K562 (cell line): Measurements from ENCODE around the gene GOLGA2. TPM values are rescaled to one million over a fixed set of nuclear protein-coding genes. Genes with fewer than 3 reads are reported as not detected.

Experiments
- GTF2F1 ChIP-seq: IDR thresholded peaks from 2 replicates; pipeline ENCODE4 v1.6.1; 2011; ENCODE audit warnings: low read depth, low read length, improper control_type of control experiment
- HNRNPK ChIP-seq: fragments of 200-400 bp; formaldehyde crosslinking; IDR thresholded peaks from one replicate; pipeline ENCODE4 v1.6.1; 2018; ENCODE audit warnings: mild to moderate bottlenecking, low read depth, low read length; ENCODE audit not compliant: poor library complexity, severe bottlenecking
- KDM4B ChIP-seq, 2 experiments: fragments of 450-650 bp in 1 of 2; sonication (generic) in 1 of 2; IDR thresholded peaks; 2 replicates each; pipeline ENCODE4 v1.6.1; 2016 to 2017; ENCODE audit warnings: borderline replicate concordance in 2 of 2, antibody characterized with exemption in 1 of 2, low read depth in 1 of 2, mild to moderate bottlenecking in 1 of 2
- MYBL2 ChIP-seq, 2 experiments: fragments of 450-650 bp in 1 of 2; sonication (generic) in 1 of 2; formaldehyde crosslinking in 1 of 2; IDR thresholded peaks; 2 replicates each; pipeline versions ENCODE4 v1.6.1 to v1.8.1; 2017 to 2022; ENCODE audit warnings: borderline replicate concordance in 1 of 2, inconsistent platforms in 1 of 2, low read depth in 1 of 2, mild to moderate bottlenecking in 1 of 2, missing genetic modification reagents in 1 of 2, moderate library complexity in 1 of 2
- NR0B1 ChIP-seq: fragments of 450-650 bp; IDR thresholded peaks from one replicate; pipeline ENCODE4 v1.6.1; 2018; ENCODE audit warnings: mild to moderate bottlenecking, moderate library complexity; ENCODE audit not compliant: partially characterized antibody
- PML ChIP-seq: IDR thresholded peaks from 2 replicates; pipeline ENCODE4 v1.6.1; 2012; ENCODE audit warnings: low read length, inconsistent platforms
- POLR2B ChIP-seq: fragments of 450-650 bp; IDR thresholded peaks from 2 replicates; pipeline ENCODE4 v1.6.1; 2018; ENCODE audit warnings: low read depth; ENCODE audit not compliant: partially characterized antibody
- SOX6 ChIP-seq: fragments of 450-650 bp; IDR thresholded peaks from 2 replicates; pipeline ENCODE4 v1.6.1; 2014; ENCODE audit warnings: mild to moderate bottlenecking
- TRIM28 ChIP-seq: fragments of 450-650 bp; IDR thresholded peaks from 2 replicates; pipeline ENCODE4 v1.6.1; 2017
- ZNF253 ChIP-seq: fragments of 250-450 bp; sonication (Bioruptor Pico); conservative IDR thresholded peaks from 2 replicates; pipeline ENCODE4 v1.6.1; 2021; ENCODE audit warnings: mild to moderate bottlenecking
- ZNF280B ChIP-seq: fragments of 250-450 bp; sonication (Bioruptor Pico); IDR thresholded peaks from 2 replicates; pipeline ENCODE4 v1.5.1; 2021; ENCODE audit warnings: mild to moderate bottlenecking
- ZNF324 ChIP-seq: fragments of 250-450 bp; sonication (Bioruptor Pico); IDR thresholded peaks from 2 replicates; pipeline ENCODE4 v1.4.0; 2020; ENCODE audit warnings: mild to moderate bottlenecking
- ZNF408 ChIP-seq: fragments of 250-450 bp; sonication (Bioruptor Pico); IDR thresholded peaks from 2 replicates; pipeline ENCODE4 v1.4.0; 2020; ENCODE audit warnings: low read depth, mild to moderate bottlenecking, moderate library complexity
- ZNF57 ChIP-seq: fragments of 450-650 bp; formaldehyde crosslinking; IDR thresholded peaks from 2 replicates; pipeline ENCODE4 v1.4.0; 2020; ENCODE audit warnings: mild to moderate bottlenecking, moderate library complexity
- ZNF717 ChIP-seq: fragments of 250-450 bp; sonication (Bioruptor Pico); IDR thresholded peaks from 2 replicates; pipeline ENCODE4 v1.5.0; 2021
- ZNF764 ChIP-seq: fragments of 250-450 bp; sonication (Bioruptor Pico); IDR thresholded peaks from 2 replicates; pipeline ENCODE4 v1.4.0; 2020; ENCODE audit warnings: low read depth, mild to moderate bottlenecking, moderate library complexity
- ZSCAN29 ChIP-seq: fragments of 450-650 bp; IDR thresholded peaks from 2 replicates; pipeline ENCODE4 v1.6.1; 2017
- polyA plus RNA-seq, 8 experiments: library from polyadenylated mRNA; depleted of rRNA in 4 of 8; stranded (reverse) in 5 of 8; unstranded in 3 of 8; fragments of >200 nt; fragmentation: Nextera tagmentation in 2 of 8; fragmentation: Illumina TruSeq in 1 of 8; extraction: Ambion mirVana in 2 of 8; extraction: Trizol in 1 of 8; gene quantifications; 2 replicates each; pipeline versions ENCODE4 v1.2.1 to v1.2.3, GENCODE V29; 2011 to 2014; ENCODE audit warnings: inconsistent platforms in 1 of 8, missing spikeins in 1 of 8
- total RNA-seq, 7 experiments: library from RNA; depleted of rRNA in 6 of 7; stranded (reverse); fragments of >200 nt in 6 of 7; fragmentation: Illumina TruSeq in 2 of 7; extraction: Trizol in 2 of 7; gene quantifications; 2 replicates each; pipeline versions ENCODE4 v1.2.1 to v1.2.3, GENCODE V29; 2011 to 2021; ENCODE audit warnings: low replicate concordance in 1 of 7
- TF ChIP-seq, protein P1 (sequence below), 2 experiments: fragments of 450-650 bp in 1 of 2; sonication (generic) in 1 of 2; formaldehyde crosslinking in 1 of 2; IDR thresholded peaks in 1 of 2; conservative IDR thresholded peaks in 1 of 2; 2 replicates each; pipeline versions ENCODE4 v1.6.1 to v1.8.1; 2016 to 2023; ENCODE audit warnings: mild to moderate bottlenecking in 2 of 2, moderate library complexity in 2 of 2, inconsistent platforms in 1 of 2, missing genetic modification reagents in 1 of 2
- TF ChIP-seq, protein P2 (sequence below): fragments of 200-400 bp; formaldehyde crosslinking; IDR thresholded peaks from 2 replicates; pipeline ENCODE4 v1.6.1; 2017; ENCODE audit warnings: mild to moderate bottlenecking, low read depth, low read length, moderate library complexity
- TF ChIP-seq, protein P3 (sequence below): fragments of 250-450 bp; sonication (Bioruptor Pico); IDR thresholded peaks from 2 replicates; pipeline ENCODE4 v1.4.0; 2020; ENCODE audit warnings: borderline replicate concordance

The GOLGA2 gene
- total and polyA plus RNA-seq, 9 of the 15 experiments (the other 6 are each of a cell fraction or from before 2014, with no cell fraction given) = 15.7 to 138 (median 76.0) TPM

GRCh38 chr9:128218518-128219389 is 57.1 kb downstream of the GOLGA2 start (continued):
- TF ChIP-seq KDM4B (IDR thresholded peaks at IDR 0.05; ENCODE audit: borderline replicate concordance in 2 of 2, low read depth in 1 of 2) = no peak
- TF ChIP-seq SOX6 = no peak
- peak; percentile 22 for TF ChIP-seq POLR2B
- TF ChIP-seq, protein P1, sequence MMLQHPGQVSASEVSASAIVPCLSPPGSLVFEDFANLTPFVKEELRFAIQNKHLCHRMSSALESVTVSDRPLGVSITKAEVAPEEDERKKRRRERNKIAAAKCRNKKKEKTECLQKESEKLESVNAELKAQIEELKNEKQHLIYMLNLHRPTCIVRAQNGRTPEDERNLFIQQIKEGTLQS (IDR thresholded peaks at IDR 0.05) = no peak
- TF ChIP-seq, protein P1 (CRISPR knock-in tag; conservative IDR thresholded peaks at IDR 0.05) = no peak; the same call in 1 of the 2 replicates
- TF ChIP-seq ZNF253 (CRISPR knock-in tag) = no peak
- TF ChIP-seq ZSCAN29 = no peak
- TF ChIP-seq NR0B1 = no peak
- no peak for TF ChIP-seq ZNF57 (CRISPR knock-in tag)
- TF ChIP-seq PML = no peak
- no peak for TF ChIP-seq ZNF280B (CRISPR knock-in tag)
- TF ChIP-seq, protein P2, sequence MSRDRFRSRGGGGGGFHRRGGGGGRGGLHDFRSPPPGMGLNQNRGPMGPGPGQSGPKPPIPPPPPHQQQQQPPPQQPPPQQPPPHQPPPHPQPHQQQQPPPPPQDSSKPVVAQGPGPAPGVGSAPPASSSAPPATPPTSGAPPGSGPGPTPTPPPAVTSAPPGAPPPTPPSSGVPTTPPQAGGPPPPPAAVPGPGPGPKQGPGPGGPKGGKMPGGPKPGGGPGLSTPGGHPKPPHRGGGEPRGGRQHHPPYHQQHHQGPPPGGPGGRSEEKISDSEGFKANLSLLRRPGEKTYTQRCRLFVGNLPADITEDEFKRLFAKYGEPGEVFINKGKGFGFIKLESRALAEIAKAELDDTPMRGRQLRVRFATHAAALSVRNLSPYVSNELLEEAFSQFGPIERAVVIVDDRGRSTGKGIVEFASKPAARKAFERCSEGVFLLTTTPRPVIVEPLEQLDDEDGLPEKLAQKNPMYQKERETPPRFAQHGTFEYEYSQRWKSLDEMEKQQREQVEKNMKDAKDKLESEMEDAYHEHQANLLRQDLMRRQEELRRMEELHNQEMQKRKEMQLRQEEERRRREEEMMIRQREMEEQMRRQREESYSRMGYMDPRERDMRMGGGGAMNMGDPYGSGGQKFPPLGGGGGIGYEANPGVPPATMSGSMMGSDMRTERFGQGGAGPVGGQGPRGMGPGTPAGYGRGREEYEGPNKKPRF = no peak
- no peak for TF ChIP-seq TRIM28
- TF ChIP-seq, protein P3, sequence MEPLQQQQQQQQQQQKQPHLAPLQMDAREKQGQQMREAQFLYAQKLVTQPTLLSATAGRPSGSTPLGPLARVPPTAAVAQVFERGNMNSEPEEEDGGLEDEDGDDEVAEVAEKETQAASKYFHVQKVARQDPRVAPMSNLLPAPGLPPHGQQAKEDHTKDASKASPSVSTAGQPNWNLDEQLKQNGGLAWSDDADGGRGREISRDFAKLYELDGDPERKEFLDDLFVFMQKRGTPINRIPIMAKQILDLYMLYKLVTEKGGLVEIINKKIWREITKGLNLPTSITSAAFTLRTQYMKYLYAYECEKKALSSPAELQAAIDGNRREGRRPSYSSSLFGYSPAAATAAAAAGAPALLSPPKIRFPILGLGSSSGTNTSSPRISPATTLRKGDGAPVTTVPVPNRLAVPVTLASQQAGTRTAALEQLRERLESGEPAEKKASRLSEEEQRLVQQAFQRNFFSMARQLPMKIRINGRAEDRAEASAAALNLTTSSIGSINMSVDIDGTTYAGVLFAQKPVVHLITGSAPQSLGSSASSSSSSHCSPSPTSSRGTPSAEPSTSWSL (CRISPR knock-in tag) = peak; percentile 81; the same call in 1 of the 2 replicates
- no peak for TF ChIP-seq HNRNPK
- no peak for TF ChIP-seq ZNF324 (CRISPR knock-in tag)
- no peak for TF ChIP-seq GTF2F1
- no peak for TF ChIP-seq MYBL2 (IDR thresholded peaks at IDR 0.05; ENCODE audit: low read depth)
- TF ChIP-seq MYBL2 (CRISPR knock-in tag; IDR thresholded peaks at IDR 0.05; ENCODE audit: borderline replicate concordance) = no peak
- no peak for TF ChIP-seq ZNF764 (CRISPR knock-in tag)
- no peak for TF ChIP-seq ZNF408 (CRISPR knock-in tag)
- no peak for TF ChIP-seq ZNF717
